Testis (tissue), 3 donors: ENCODE measurements around the gene CDSN. TPM values are rescaled to one million over a fixed set of nuclear protein-coding genes. Genes with fewer than 3 reads are reported as not detected.

Source experiments
- DNase-seq: peaks from one replicate; pipeline ENCODE4 v3.0.0-alpha.2; 2019
- H3K27ac ChIP-seq, 2 donors: fragments of 200-600 bp; sonication (generic); one replicate each; pipeline ENCODE4 v1.5.1; 2019
- H3K27me3 ChIP-seq: fragments of 200-600 bp; sonication (generic); one replicate; pipeline ENCODE4 v1.5.1; 2019
- H3K36me3 ChIP-seq: fragments of 200-600 bp; sonication (generic); one replicate; pipeline ENCODE4 v1.5.1; 2017; ENCODE audit warnings: low read depth; ENCODE audit errors: missing control alignments
- H3K4me1 ChIP-seq: fragments of 200-600 bp; sonication (generic); one replicate; pipeline ENCODE4 v1.5.1; 2019
- H3K4me3 ChIP-seq, 2 donors: fragments of 200-600 bp; sonication (generic); one replicate each; pipeline ENCODE4 v1.5.1; 2017 to 2019
- H3K9me3 ChIP-seq: fragments of 200-600 bp; sonication (generic); one replicate; pipeline ENCODE4 v1.5.1; 2017
- CTCF ChIP-seq, 3 experiments: fragments of 450-650 bp in 2 of 3; fragments of 200-600 bp in 1 of 3; sonication (generic) in 1 of 3; IDR thresholded peaks; one replicate each; pipeline ENCODE4 v1.5.1; 2016 to 2019; ENCODE audit warnings: antibody characterized with exemption in 3 of 3, mild to moderate bottlenecking in 2 of 3, moderate library complexity in 1 of 3
- POLR2A ChIP-seq: fragments of 450-650 bp; IDR thresholded peaks from one replicate; pipeline ENCODE4 v1.6.1; 2017; ENCODE audit warnings: antibody characterized with exemption, mild to moderate bottlenecking, moderate library complexity
- WGBS, 2 donors: methylation state at CpG; one replicate each; pipeline ENCODE4 v1.1.5; 2018; 5-methylcytosine and 5-hydroxymethylcytosine counted together
- intact Hi-C: fragments of 100-400 bp; cut with DNase I; formaldehyde crosslinking; loops from one replicate; pipeline ENCODE4 v1.15.1; 2023; ENCODE audit warnings: low total_unique reads
- polyA plus RNA-seq: library from polyadenylated mRNA; stranded (reverse); fragments of 350-450 nt; fragmentation: Illumina TruSeq; extraction: RNeasy Lipid Tissue Mini Kit (QIAGEN cat#74804); gene quantifications from one replicate; pipeline ENCODE4 v1.2.3, GENCODE V29; 2014; ENCODE audit warnings: low read depth, low replicate concordance; ENCODE audit not compliant: insufficient read depth
- total RNA-seq, 2 donors: library from RNA; depleted of rRNA; stranded (reverse); fragments of >200 nt; gene quantifications; one replicate each; pipeline ENCODE4 v1.2.3, GENCODE V29; 2016

Gene CDSN
- total and polyA plus RNA-seq, 3 donors from 2014 or later, result 0.06 to 0.32 TPM; not detected in 1

DNA sequence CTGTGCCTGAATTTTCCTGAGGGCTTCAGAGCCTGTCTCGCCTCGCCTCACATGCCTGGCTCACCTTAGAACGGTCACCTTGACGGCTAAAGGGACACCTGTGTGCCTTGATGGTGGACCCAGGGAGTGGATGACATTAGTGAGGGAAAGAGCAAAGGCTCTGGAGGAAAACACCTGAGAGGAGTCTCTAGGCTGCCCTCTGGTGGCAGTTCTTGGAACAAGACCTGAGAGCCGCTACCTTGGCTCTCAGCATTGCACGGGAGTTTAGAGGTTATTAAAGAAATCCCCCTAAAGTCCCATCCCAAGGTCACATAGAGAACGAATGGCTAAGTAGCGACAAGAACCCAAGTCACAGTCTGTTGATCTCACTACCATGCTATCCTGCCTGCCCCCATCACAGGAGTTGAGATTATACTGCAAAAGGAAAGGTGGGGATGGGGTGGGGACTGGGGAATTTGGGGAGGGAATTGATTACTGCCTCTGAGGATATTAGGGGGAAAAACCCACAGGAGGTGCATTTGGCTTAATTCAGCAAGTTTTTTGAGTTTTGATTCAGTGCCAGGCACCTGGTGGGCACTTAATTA is 7.9 kb upstream of the CDSN start:
- H3K4me1 ChIP-seq, result peaks cover 2% of the 10 kb centered on the region
- H3K4me3 ChIP-seq, result no peak overlapping the region
- TF ChIP-seq CTCF (IDR thresholded peaks at IDR 0.05) (peak; percentile 48 to 77 (median 67)), POLR2A (no peak)
- intact Hi-C loops, result no loop called here
- peak; percentile 86 for DNase-seq
- no peaks in the 10 kb centered on the region for H3K27me3 ChIP-seq
- H3K9me3 ChIP-seq, result no peaks in the 10 kb centered on the region
- WGBS, 2 donors, result 12 to 37% methylated on average over 8 of the region's 8 CpGs
- H3K27ac ChIP-seq, result no peak overlapping the region
- no peaks in the 10 kb centered on the region for H3K36me3 ChIP-seq

DNA sequence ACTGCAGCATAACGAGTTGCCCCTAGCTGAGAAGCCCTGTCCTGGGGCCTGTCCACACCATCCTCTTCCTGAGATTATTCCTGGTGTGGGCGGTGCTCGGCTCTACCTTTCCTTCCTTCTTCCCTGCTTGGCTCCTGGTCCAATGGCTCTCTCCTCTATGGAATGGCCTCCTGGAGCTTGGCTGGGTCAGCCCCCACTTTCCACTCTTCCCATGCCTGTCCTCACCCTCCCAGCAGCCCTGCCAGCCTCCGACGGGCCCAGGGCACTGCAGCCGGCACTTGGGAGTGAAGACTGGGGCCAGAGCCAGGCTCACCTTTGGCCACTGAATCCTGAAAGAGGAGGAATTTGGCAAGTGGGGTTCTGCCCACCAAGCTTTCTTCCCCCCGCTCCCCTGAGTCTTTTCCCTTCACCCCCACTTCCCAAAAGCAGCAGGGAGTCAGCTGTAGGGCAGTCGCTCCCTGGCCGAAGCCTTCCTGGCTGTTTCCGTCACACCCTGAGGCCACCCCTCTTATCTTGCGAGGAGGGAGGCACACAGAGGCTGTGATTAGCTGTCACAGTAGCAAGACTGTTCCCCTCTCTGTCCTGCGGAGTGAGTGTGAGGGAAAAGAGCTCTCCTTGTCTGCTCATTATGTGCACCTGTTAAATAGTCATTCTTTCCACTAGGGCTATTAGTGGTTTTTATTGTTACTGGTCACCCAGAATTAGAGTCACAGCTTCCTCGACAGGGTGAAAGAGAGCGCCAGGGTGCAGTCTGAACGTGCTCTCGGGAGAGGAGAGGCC is 6.3 kb upstream of the CDSN start:
- 71 to 73% methylated on average over 15 to 16 of the region's 16 CpGs for WGBS, 2 donors
- no peak for TF ChIP-seq CTCF (IDR thresholded peaks at IDR 0.05)
- TF ChIP-seq POLR2A, result no peak
- DNase-seq, result peak; percentile 18
- Histone ChIP-seq H3K36me3 (no peaks in the 10 kb centered on the region), H3K27me3 (no peaks in the 10 kb centered on the region), H3K4me1 (peaks cover 11% of the 10 kb centered on the region), H3K9me3 (no peaks in the 10 kb centered on the region), H3K4me3 (no peak overlapping the region), H3K27ac (no peak overlapping the region)
- intact Hi-C loops, result no loop called here

DNA sequence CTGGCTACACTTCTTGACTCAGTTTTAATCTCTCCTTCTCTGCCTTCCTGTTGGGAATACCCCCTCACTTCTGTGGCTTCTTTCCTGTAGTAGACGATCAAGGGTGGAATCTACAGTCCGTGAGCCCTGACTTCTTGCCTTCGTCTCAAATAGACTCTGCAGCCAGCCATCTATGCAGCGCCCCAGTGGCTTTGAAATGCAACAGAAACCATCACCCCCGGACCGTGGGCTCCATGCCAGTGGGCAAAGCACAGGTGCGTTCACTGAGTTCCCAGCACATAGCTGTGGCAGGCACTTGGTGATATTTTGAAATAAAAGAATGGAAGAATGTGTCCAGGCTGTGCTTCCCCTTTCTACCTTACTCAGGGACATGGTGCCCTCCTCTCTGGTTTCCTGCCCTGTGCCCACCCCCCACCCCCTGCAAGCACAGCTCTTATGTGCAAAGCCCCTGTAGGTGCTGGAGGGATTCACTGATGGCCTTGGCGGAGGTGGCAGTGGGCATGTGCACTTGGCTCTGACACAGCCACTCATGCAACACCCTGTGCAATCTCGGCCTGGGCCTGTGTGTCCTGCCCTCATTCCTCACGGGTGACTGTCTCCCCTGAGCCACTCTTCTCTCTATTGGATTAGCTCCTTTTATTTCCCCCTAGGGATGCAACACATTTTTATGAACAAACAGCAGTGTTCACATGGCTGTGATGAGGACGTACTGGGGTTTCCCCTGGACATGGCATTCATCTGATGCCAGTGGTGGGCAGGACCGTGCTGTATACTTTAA is 5.5 kb upstream of the CDSN start:
- 78 to 81% methylated on average over 12 of the region's 12 CpGs for WGBS, 2 donors
- no peaks in the 10 kb centered on the region for H3K36me3 ChIP-seq
- H3K27ac ChIP-seq, result no peak overlapping the region
- no peaks in the 10 kb centered on the region for H3K9me3 ChIP-seq
- DNase-seq, result no peak
- H3K4me3 ChIP-seq, result no peak overlapping the region
- TF ChIP-seq POLR2A, result no peak
- TF ChIP-seq CTCF (IDR thresholded peaks at IDR 0.05), result no peak
- H3K4me1 ChIP-seq, result peaks cover 11% of the 10 kb centered on the region
- no peaks in the 10 kb centered on the region for H3K27me3 ChIP-seq
- intact Hi-C loops, result no loop called here

DNA sequence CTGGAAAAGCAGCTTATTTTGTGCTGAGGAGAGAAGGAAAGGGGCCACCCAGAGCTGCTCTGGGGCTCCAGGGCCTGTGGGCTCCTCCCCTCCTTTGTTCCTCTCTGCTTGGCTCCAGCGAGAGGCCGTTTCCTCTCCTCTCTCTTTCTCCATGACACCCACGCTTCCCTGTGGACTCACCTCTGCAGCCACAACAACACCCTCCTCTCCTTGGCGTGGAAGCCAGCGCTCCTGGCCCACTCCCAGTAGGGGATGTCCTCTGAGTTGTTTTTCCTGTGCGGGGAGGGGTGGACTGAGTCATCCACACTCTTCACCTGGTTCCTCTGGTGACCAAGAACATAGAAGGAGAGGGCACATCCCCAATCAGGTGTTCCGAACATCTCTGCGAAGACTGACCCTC is 4.9 kb upstream of the CDSN start:
- 54 to 59% methylated on average over 8 of the region's 8 CpGs for WGBS, 2 donors
- H3K27me3 ChIP-seq, result no peaks in the 10 kb centered on the region
- no peak for TF ChIP-seq CTCF (IDR thresholded peaks at IDR 0.05)
- no peak for TF ChIP-seq POLR2A

More for the DNA sequence above, 4.9 kb upstream of the CDSN start:
- no peaks in the 10 kb centered on the region for H3K36me3 ChIP-seq
- H3K4me1 ChIP-seq, result peaks cover 11% of the 10 kb centered on the region
- no peak overlapping the region for H3K4me3 ChIP-seq
- no peak for DNase-seq
- no peaks in the 10 kb centered on the region for H3K9me3 ChIP-seq
- intact Hi-C loops, result no loop called here
- no peak overlapping the region for H3K27ac ChIP-seq
